22Rv1 (cell line): ENCODE results near the gene COX11.

Experiments used
- ZFX ChIP-seq: fragments of 450-650 bp; IDR thresholded peaks from 2 replicates; pipeline ENCODE4 v1.6.1; 2017; ENCODE audit warnings: antibody characterized with exemption, borderline replicate concordance
- TF ChIP-seq, protein P1 (sequence below): fragments of 450-650 bp; IDR thresholded peaks from 2 replicates; pipeline ENCODE4 v1.5.1; 2017; ENCODE audit warnings: mild to moderate bottlenecking

- TF ChIP-seq, protein P1, sequence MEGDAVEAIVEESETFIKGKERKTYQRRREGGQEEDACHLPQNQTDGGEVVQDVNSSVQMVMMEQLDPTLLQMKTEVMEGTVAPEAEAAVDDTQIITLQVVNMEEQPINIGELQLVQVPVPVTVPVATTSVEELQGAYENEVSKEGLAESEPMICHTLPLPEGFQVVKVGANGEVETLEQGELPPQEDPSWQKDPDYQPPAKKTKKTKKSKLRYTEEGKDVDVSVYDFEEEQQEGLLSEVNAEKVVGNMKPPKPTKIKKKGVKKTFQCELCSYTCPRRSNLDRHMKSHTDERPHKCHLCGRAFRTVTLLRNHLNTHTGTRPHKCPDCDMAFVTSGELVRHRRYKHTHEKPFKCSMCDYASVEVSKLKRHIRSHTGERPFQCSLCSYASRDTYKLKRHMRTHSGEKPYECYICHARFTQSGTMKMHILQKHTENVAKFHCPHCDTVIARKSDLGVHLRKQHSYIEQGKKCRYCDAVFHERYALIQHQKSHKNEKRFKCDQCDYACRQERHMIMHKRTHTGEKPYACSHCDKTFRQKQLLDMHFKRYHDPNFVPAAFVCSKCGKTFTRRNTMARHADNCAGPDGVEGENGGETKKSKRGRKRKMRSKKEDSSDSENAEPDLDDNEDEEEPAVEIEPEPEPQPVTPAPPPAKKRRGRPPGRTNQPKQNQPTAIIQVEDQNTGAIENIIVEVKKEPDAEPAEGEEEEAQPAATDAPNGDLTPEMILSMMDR, result no peak
- TF ChIP-seq ZFX, result no peak
Observed at GRCh38 chr17:54977744-54978143, 9.3 kb upstream of the COX11 start.
